Measurements from ENCODE around the gene RHOBTB1.

DNA sequence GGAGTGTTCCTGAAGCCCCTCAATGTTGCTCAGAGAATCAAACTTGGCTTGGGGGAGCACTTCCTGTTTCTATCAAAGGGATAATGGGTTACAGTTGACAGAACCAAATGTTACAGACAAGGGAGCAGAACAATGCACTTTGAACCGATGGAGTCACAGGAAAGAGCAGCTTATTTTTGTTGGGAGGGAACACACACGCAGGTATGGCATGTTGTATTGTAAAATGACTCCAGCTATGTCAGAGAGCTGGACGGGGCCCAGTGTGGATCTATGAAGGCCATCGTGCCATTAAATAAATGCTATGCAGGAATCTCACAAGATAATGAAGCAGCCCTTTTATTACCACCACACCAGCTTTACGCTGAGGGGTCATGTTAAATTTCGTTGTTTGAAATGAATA lies 35.1 kb downstream of the RHOBTB1 start:
- TF ChIP-seq, protein P1, sequence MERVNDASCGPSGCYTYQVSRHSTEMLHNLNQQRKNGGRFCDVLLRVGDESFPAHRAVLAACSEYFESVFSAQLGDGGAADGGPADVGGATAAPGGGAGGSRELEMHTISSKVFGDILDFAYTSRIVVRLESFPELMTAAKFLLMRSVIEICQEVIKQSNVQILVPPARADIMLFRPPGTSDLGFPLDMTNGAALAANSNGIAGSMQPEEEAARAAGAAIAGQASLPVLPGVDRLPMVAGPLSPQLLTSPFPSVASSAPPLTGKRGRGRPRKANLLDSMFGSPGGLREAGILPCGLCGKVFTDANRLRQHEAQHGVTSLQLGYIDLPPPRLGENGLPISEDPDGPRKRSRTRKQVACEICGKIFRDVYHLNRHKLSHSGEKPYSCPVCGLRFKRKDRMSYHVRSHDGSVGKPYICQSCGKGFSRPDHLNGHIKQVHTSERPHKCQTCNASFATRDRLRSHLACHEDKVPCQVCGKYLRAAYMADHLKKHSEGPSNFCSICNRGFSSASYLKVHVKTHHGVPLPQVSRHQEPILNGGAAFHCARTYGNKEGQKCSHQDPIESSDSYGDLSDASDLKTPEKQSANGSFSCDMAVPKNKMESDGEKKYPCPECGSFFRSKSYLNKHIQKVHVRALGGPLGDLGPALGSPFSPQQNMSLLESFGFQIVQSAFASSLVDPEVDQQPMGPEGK (CRISPR knock-in tag; IDR thresholded peaks at IDR 0.05; ENCODE audit: borderline replicate concordance): no peak
- TF ChIP-seq, protein P2, sequence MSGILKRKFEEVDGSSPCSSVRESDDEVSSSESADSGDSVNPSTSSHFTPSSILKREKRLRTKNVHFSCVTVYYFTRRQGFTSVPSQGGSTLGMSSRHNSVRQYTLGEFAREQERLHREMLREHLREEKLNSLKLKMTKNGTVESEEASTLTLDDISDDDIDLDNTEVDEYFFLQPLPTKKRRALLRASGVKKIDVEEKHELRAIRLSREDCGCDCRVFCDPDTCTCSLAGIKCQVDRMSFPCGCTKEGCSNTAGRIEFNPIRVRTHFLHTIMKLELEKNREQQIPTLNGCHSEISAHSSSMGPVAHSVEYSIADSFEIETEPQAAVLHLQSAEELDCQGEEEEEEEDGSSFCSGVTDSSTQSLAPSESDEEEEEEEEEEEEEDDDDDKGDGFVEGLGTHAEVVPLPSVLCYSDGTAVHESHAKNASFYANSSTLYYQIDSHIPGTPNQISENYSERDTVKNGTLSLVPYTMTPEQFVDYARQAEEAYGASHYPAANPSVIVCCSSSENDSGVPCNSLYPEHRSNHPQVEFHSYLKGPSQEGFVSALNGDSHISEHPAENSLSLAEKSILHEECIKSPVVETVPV (CRISPR knock-in tag; IDR thresholded peaks at IDR 0.05): no peak
- TF ChIP-seq TOX (CRISPR knock-in tag; IDR thresholded peaks at IDR 0.05; ENCODE audit: borderline replicate concordance) (no peak), ZFP30 (CRISPR knock-in tag; IDR thresholded peaks at IDR 0.05) (no peak), ZFP3 (CRISPR knock-in tag; IDR thresholded peaks at IDR 0.05) (no peak), ZNF70 (CRISPR knock-in tag; IDR thresholded peaks at IDR 0.05) (no peak)
- TF ChIP-seq, protein P3, sequence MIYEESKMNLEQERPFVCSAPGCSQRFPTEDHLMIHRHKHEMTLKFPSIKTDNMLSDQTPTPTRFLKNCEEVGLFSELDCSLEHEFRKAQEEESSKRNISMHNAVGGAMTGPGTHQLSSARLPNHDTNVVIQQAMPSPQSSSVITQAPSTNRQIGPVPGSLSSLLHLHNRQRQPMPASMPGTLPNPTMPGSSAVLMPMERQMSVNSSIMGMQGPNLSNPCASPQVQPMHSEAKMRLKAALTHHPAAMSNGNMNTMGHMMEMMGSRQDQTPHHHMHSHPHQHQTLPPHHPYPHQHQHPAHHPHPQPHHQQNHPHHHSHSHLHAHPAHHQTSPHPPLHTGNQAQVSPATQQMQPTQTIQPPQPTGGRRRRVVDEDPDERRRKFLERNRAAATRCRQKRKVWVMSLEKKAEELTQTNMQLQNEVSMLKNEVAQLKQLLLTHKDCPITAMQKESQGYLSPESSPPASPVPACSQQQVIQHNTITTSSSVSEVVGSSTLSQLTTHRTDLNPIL (CRISPR knock-in tag; IDR thresholded peaks at IDR 0.05; ENCODE audit: low read depth): no peak

Data from SK-N-SH treated with all-trans-retinoic acid at 6 μM for 48 hours (cell line).